VCaP (cell line): Measurements from ENCODE around the gene ZNF154.

Experiments
- H3K27ac ChIP-seq: fragments of 450-650 bp; 2 replicates; pipeline ENCODE4 v1.5.1; 2017
- TF ChIP-seq, protein P1 (sequence below): fragments of 450-650 bp; conservative IDR thresholded peaks from 2 replicates; pipeline ENCODE4 v1.5.1; 2017; ENCODE audit warnings: mild to moderate bottlenecking, moderate library complexity

Gene ZNF154

GRCh38 chr19:57672466-57672865 lies 36.5 kb downstream of the ZNF154 start:
- no peak overlapping the region for H3K27ac ChIP-seq
- TF ChIP-seq, protein P1, sequence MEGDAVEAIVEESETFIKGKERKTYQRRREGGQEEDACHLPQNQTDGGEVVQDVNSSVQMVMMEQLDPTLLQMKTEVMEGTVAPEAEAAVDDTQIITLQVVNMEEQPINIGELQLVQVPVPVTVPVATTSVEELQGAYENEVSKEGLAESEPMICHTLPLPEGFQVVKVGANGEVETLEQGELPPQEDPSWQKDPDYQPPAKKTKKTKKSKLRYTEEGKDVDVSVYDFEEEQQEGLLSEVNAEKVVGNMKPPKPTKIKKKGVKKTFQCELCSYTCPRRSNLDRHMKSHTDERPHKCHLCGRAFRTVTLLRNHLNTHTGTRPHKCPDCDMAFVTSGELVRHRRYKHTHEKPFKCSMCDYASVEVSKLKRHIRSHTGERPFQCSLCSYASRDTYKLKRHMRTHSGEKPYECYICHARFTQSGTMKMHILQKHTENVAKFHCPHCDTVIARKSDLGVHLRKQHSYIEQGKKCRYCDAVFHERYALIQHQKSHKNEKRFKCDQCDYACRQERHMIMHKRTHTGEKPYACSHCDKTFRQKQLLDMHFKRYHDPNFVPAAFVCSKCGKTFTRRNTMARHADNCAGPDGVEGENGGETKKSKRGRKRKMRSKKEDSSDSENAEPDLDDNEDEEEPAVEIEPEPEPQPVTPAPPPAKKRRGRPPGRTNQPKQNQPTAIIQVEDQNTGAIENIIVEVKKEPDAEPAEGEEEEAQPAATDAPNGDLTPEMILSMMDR = no peak

- TF ChIP-seq, protein P1 = no peak
- H3K27ac ChIP-seq = no peak overlapping the region
These were observed 37.7 kb downstream of the ZNF154 start for GRCh38 chr19:57671124-57671895.

GRCh38 chr19:57668635-57669034 lies 40.4 kb downstream of the ZNF154 start, which contains the start of gene ZSCAN4:
ZSCAN4 (plus strand) TSS chr19:57668935; CDS start chr19:57676146, 7,211 bp downstream.
- TF ChIP-seq, protein P1 = no peak
- no peak within 1 kb of the TSS for H3K27ac ChIP-seq

- TF ChIP-seq, protein P1 = no peak
- no peak overlapping the region for H3K27ac ChIP-seq
These were observed 41.8 kb downstream of the ZNF154 start for GRCh38 chr19:57667228-57667627.

GRCh38 chr19:57665261-57665806 lies 43.7 kb downstream of the ZNF154 start:
- no peak overlapping the region; the same call in 1 of the 2 replicates for H3K27ac ChIP-seq

DNA sequence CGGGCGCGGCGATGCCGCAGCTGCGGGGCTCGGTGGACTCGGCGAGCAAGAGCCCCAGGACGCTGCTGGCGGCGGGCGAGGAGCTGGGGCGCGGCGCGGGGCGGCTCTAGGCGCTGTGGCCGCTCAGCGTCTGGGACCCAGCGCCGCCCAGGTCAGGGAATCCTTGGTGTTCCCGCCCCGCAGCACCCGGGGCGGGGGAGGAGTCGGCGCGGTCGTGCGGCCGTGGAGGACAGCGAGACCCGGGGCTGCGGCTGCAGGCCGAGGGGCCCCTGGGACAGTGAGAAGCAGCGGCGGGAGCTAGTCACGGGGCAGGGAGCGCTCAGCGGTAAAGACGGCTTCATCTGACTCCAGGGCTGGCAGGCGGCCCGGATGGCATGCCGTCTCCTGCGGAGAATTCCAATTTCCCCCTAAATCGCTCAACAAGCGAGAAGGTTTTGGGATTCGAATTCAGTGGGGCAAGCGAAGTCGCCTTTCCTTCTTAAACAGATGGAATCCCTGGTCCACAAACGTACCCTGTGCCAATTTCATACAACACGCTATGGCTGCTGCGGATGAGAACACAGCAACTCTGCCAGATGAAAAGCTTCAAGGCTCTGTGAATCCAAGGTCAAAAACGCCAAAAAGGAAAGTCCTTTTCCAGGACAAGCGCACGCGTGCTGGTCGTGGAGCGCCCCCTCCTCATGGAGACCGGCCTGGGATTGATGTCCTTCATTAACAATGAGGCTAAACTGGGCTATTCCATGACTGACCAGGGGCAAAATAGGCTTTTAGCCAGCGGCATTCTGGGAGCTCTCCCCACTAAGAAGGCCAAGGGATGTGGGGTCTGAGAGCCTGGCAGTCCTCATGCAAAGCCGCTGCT lies 44.5 kb downstream of the ZNF154 start:
- H3K27ac ChIP-seq = peak overlapping the region; percentile 66
- TF ChIP-seq, protein P1 = no peak

More at GRCh38 chr19:57665261-57665806, 43.7 kb downstream of the ZNF154 start:
- TF ChIP-seq, protein P1 = no peak

GRCh38 chr19:57656346-57656745 lies 52.7 kb downstream of the ZNF154 start:
- TF ChIP-seq, protein P1 = no peak
- no peak overlapping the region for H3K27ac ChIP-seq
